ENCODE measurements around the gene MGARP.

DNA sequence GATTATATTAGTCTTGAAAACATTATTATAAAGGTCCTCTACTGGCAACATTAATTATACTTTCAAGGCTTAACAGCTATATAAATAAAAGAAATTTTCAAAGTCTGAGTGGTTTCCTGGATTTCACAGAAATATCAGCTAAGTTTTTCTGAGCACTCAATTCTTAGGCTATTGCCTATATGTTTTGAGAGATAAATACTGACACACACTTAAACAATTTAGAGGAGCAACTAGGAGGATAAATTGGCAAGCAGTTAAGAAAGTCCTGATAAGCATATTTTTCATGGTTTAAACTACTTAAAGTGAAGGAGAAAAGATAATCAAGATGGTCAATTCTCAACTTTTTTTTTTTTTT, 2.7 kb upstream of the MGARP start:
- TF ChIP-seq, protein P1, sequence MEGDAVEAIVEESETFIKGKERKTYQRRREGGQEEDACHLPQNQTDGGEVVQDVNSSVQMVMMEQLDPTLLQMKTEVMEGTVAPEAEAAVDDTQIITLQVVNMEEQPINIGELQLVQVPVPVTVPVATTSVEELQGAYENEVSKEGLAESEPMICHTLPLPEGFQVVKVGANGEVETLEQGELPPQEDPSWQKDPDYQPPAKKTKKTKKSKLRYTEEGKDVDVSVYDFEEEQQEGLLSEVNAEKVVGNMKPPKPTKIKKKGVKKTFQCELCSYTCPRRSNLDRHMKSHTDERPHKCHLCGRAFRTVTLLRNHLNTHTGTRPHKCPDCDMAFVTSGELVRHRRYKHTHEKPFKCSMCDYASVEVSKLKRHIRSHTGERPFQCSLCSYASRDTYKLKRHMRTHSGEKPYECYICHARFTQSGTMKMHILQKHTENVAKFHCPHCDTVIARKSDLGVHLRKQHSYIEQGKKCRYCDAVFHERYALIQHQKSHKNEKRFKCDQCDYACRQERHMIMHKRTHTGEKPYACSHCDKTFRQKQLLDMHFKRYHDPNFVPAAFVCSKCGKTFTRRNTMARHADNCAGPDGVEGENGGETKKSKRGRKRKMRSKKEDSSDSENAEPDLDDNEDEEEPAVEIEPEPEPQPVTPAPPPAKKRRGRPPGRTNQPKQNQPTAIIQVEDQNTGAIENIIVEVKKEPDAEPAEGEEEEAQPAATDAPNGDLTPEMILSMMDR (IDR thresholded peaks at IDR 0.05), result no peak
- TF ChIP-seq EP300 (IDR thresholded peaks at IDR 0.05) (no peak), POLR2A (IDR thresholded peaks at IDR 0.05) (no peak), POLR2AphosphoS5 (IDR thresholded peaks at IDR 0.05) (no peak)
